ENCODE results near the gene GLG1.
"Not testable (repeated sequence)": the region's sequence is repeated elsewhere in the genome, so short reads cannot be mapped to it uniquely, and the experiment has no call there.

Gene GLG1

GRCh38 chr16:74558873-74559272 is 48.0 kb downstream of the GLG1 start:
- DNase-seq (ENCODE audit: insufficient read length, low spot score) (no peak), FAIRE-seq (no peak)
- TF ChIP-seq POLR2A (IDR thresholded peaks at IDR 0.05; ENCODE audit: low read depth, low read length) (no peak), POLR2AphosphoS5 (IDR thresholded peaks at IDR 0.05; ENCODE audit: low read depth, low read length) (no peak), SPI1 (IDR thresholded peaks at IDR 0.05; ENCODE audit: low read depth, low read length) (no peak), PAX5 (IDR thresholded peaks at IDR 0.05; ENCODE audit: insufficient read depth, low read length, severe bottlenecking) (no peak), TAF1 (IDR thresholded peaks at IDR 0.05; ENCODE audit: low read depth, low read length) (no peak), POU2F2 (IDR thresholded peaks at IDR 0.05; ENCODE audit: low read depth, low read length) (no peak)

GRCh38 chr16:74557275-74557674 is 49.6 kb downstream of the GLG1 start:
- peak; percentile 32; the same call in 1 of the 2 replicates for TF ChIP-seq SPI1 (IDR thresholded peaks at IDR 0.05; ENCODE audit: low read depth, low read length)
- TF ChIP-seq POU2F2 (IDR thresholded peaks at IDR 0.05; ENCODE audit: low read depth, low read length), result no peak
- TF ChIP-seq TAF1 (IDR thresholded peaks at IDR 0.05; ENCODE audit: low read depth, low read length), result no peak
- TF ChIP-seq PAX5 (IDR thresholded peaks at IDR 0.05; ENCODE audit: insufficient read depth, low read length, severe bottlenecking), result no peak
- TF ChIP-seq POLR2A (IDR thresholded peaks at IDR 0.05; ENCODE audit: low read depth, low read length), result no peak
- no peak for TF ChIP-seq POLR2AphosphoS5 (IDR thresholded peaks at IDR 0.05; ENCODE audit: low read depth, low read length)
- no peak for FAIRE-seq
- no peak for DNase-seq (ENCODE audit: insufficient read length, low spot score)

GRCh38 chr16:74556375-74556922 is 50.5 kb downstream of the GLG1 start:
- TF ChIP-seq SPI1 (IDR thresholded peaks at IDR 0.05; ENCODE audit: low read depth, low read length), result no peak
- FAIRE-seq (no peak), DNase-seq (ENCODE audit: insufficient read length, low spot score) (no peak)

GRCh38 chr16:74552357-74552756 is 54.6 kb downstream of the GLG1 start:
- not testable (repeated sequence) for FAIRE-seq

GRCh38 chr16:74550227-74551019 is 56.5 kb downstream of the GLG1 start:
- not testable (repeated sequence) for FAIRE-seq; DNase-seq (ENCODE audit: insufficient read length, low spot score)

More at GRCh38 chr16:74552357-74552756, 54.6 kb downstream of the GLG1 start:
- not testable (repeated sequence) for DNase-seq (ENCODE audit: insufficient read length, low spot score)

- not testable (repeated sequence) for FAIRE-seq; DNase-seq (ENCODE audit: insufficient read length, low spot score)
Observed at GRCh38 chr16:74546112-74546511, 60.8 kb downstream of the GLG1 start.

- not testable (repeated sequence) for DNase-seq (ENCODE audit: insufficient read length, low spot score); FAIRE-seq
Observed at GRCh38 chr16:74542911-74543578, 63.9 kb downstream of the GLG1 start.

- not testable (repeated sequence) for FAIRE-seq; DNase-seq (ENCODE audit: insufficient read length, low spot score)
Observed at GRCh38 chr16:74540663-74541062, 66.3 kb downstream of the GLG1 start.

GRCh38 chr16:74538801-74539200 is 68.1 kb downstream of the GLG1 start:
- not testable (repeated sequence) for DNase-seq (ENCODE audit: insufficient read length, low spot score)
- FAIRE-seq, result peak; percentile 23

GRCh38 chr16:74537746-74538145 is 69.2 kb downstream of the GLG1 start:
- DNase-seq (ENCODE audit: insufficient read length, low spot score); FAIRE-seq: not testable (repeated sequence)

GRCh38 chr16:74534650-74535049 is 72.3 kb downstream of the GLG1 start:
- not testable (repeated sequence) for FAIRE-seq; DNase-seq (ENCODE audit: insufficient read length, low spot score)

GRCh38 chr16:74524926-74525325 is 82.0 kb downstream of the GLG1 start:
- DNase-seq (ENCODE audit: insufficient read length, low spot score) (no peak), FAIRE-seq (no peak)
- TF ChIP-seq POLR2AphosphoS5 (IDR thresholded peaks at IDR 0.05; ENCODE audit: low read depth, low read length) (no peak), PAX5 (IDR thresholded peaks at IDR 0.05; ENCODE audit: insufficient read depth, low read length, severe bottlenecking) (no peak), SPI1 (IDR thresholded peaks at IDR 0.05; ENCODE audit: low read depth, low read length) (no peak), TAF1 (IDR thresholded peaks at IDR 0.05; ENCODE audit: low read depth, low read length) (no peak), POU2F2 (IDR thresholded peaks at IDR 0.05; ENCODE audit: low read depth, low read length) (no peak), POLR2A (IDR thresholded peaks at IDR 0.05; ENCODE audit: low read depth, low read length) (no peak)

Measured in GM12891 (cell line).